ENCODE data around the gene PARP15.
A peak's percentile ranks its signal among the peaks of the same experiment; 100 is the strongest.

The PARP15 gene

DNA sequence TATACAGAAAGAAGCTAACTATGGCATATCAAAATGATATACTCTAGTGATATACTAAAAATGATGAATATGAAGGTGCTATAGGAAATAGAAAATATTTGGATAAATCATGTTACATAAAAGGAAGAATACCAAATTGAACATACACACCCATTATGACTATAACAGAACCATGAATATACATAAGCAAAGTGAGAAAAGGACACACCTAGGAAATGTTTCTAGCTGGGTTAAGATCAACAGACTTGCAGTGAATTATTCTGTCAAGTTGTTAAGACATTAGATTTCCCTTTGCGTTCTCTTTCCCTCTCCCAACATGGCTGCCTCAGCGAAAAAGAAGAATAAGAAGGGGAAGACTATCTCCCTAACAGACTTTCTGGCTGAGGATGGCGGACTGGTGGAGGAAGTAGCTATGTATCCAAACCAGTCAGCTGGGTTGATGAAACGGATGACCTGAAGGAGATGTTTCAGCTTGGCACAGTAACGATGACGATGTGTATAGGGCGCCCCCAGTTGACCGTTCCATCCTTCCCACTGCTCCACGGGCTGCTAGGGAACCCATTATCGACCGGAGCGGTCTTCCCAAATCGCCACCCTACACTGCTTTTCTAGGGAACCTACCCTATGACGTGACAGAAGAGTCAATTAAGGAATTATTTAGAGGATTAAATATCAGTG is 83.0 kb downstream of the PARP15 start:
- TF ChIP-seq, protein P1, sequence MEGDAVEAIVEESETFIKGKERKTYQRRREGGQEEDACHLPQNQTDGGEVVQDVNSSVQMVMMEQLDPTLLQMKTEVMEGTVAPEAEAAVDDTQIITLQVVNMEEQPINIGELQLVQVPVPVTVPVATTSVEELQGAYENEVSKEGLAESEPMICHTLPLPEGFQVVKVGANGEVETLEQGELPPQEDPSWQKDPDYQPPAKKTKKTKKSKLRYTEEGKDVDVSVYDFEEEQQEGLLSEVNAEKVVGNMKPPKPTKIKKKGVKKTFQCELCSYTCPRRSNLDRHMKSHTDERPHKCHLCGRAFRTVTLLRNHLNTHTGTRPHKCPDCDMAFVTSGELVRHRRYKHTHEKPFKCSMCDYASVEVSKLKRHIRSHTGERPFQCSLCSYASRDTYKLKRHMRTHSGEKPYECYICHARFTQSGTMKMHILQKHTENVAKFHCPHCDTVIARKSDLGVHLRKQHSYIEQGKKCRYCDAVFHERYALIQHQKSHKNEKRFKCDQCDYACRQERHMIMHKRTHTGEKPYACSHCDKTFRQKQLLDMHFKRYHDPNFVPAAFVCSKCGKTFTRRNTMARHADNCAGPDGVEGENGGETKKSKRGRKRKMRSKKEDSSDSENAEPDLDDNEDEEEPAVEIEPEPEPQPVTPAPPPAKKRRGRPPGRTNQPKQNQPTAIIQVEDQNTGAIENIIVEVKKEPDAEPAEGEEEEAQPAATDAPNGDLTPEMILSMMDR (IDR thresholded peaks at IDR 0.05; ENCODE audit: low read depth, low read length), result peak; percentile 4
- peak in 1 of 2 donors; percentile 21 for DNase-seq (ENCODE audit: low read depth in 2 of 2)
- no peak overlapping the region for H3K4me3 ChIP-seq (replicated peaks in 1 of 2; ENCODE audit: low read depth in 2 of 2, low read length in 2 of 2)

GRCh38 chr3:122661633-122662032 is 84.2 kb downstream of the PARP15 start:
- H3K4me3 ChIP-seq (replicated peaks in 1 of 2; ENCODE audit: low read depth in 2 of 2, low read length in 2 of 2), result no peak overlapping the region
- TF ChIP-seq, protein P1 (IDR thresholded peaks at IDR 0.05; ENCODE audit: low read depth, low read length), result no peak
- no peak for DNase-seq (ENCODE audit: low read depth in 2 of 2)

GRCh38 chr3:122662505-122662904 is 85.1 kb downstream of the PARP15 start:
- no peak for DNase-seq (ENCODE audit: low read depth in 2 of 2)
- H3K4me3 ChIP-seq (replicated peaks in 1 of 2; ENCODE audit: low read depth in 2 of 2, low read length in 2 of 2), result no peak overlapping the region
- TF ChIP-seq, protein P1 (IDR thresholded peaks at IDR 0.05; ENCODE audit: low read depth, low read length), result no peak

- no peak for DNase-seq (ENCODE audit: low read depth in 2 of 2)
- TF ChIP-seq, protein P1 (IDR thresholded peaks at IDR 0.05; ENCODE audit: low read depth, low read length), result no peak
- no peak overlapping the region for H3K4me3 ChIP-seq (replicated peaks in 1 of 2; ENCODE audit: low read depth in 2 of 2, low read length in 2 of 2)
These were observed 87.9 kb downstream of the PARP15 start for GRCh38 chr3:122665226-122665786.

DNA sequence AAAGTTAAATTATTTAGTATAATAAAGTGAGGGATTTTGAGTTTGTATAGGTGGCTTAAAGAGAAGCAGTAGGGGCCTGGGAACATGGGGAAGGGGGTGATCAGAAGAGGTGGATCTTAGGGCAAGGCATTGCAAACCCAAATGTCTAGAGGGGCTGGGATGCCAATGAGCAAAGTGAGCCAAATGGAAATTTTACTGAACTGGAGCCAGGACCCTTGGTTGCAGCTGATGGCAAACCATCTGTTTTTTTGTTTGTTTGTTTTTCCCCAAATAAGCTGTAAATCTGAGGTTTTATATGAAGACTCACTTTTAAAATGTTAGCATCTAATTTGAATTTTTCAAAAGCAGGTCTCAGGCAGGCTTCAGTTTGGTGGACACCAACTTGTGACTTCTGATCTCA is 88.4 kb downstream of the PARP15 start:
- H3K4me3 ChIP-seq (replicated peaks in 1 of 2; ENCODE audit: low read depth in 2 of 2, low read length in 2 of 2), result no peak overlapping the region
- TF ChIP-seq, protein P1 (IDR thresholded peaks at IDR 0.05; ENCODE audit: low read depth, low read length), result no peak
- DNase-seq (ENCODE audit: low read depth in 2 of 2), result no peak

GRCh38 chr3:122668930-122669730 is 91.7 kb downstream of the PARP15 start:
- TF ChIP-seq, protein P1 (IDR thresholded peaks at IDR 0.05; ENCODE audit: low read depth, low read length), result no peak
- peak; percentile 17 to 48 for DNase-seq (ENCODE audit: low read depth in 2 of 2)
- H3K4me3 ChIP-seq (replicated peaks in 1 of 2; ENCODE audit: low read depth in 2 of 2, low read length in 2 of 2), result no peak overlapping the region
